ENCODE results near the gene STYK1. TPM values are rescaled to one million over a fixed set of nuclear protein-coding genes. Genes with fewer than 3 reads are reported as not detected.
"Not testable (repeated sequence)": the region's sequence is repeated elsewhere in the genome, so short reads cannot be mapped to it uniquely, and the experiment has no call there.

The STYK1 gene
- polyA plus RNA-seq, 1 donor: not detected

GRCh38 chr12:10689146-10689545 lies 15.3 kb upstream of the STYK1 start:
- no peak for DNase-seq

- DNase-seq: no peak
Observed at GRCh38 chr12:10688042-10688441, 14.2 kb upstream of the STYK1 start.

- no peak for DNase-seq
Observed at GRCh38 chr12:10672231-10672868, 1.5 kb downstream of the STYK1 start.

- DNase-seq: no peak
Observed at GRCh38 chr12:10669533-10669932, 4.3 kb downstream of the STYK1 start.

GRCh38 chr12:10668526-10668925 lies 5.3 kb downstream of the STYK1 start:
- no peak for DNase-seq

- DNase-seq: no peak
Observed at GRCh38 chr12:10667581-10667980, 6.3 kb downstream of the STYK1 start.

GRCh38 chr12:10664499-10664898 lies 9.4 kb downstream of the STYK1 start:
- DNase-seq: no peak

GRCh38 chr12:10663869-10664268 lies 10.0 kb downstream of the STYK1 start:
- no peak for DNase-seq

GRCh38 chr12:10661338-10661737 lies 12.5 kb downstream of the STYK1 start:
- no peak for DNase-seq

GRCh38 chr12:10654003-10654402 lies 19.8 kb downstream of the STYK1 start:
- DNase-seq: no peak

- DNase-seq: no peak
Observed at GRCh38 chr12:10652192-10652591, 21.7 kb downstream of the STYK1 start.

- not testable (repeated sequence) for DNase-seq
Observed at GRCh38 chr12:10646576-10646975, 27.3 kb downstream of the STYK1 start.

GRCh38 chr12:10645910-10646309 lies 27.9 kb downstream of the STYK1 start:
- DNase-seq: no peak

- DNase-seq: no peak
Observed at GRCh38 chr12:10641735-10642500, 31.9 kb downstream of the STYK1 start.

- DNase-seq: no peak
Observed at GRCh38 chr12:10638728-10639127, 35.1 kb downstream of the STYK1 start.

GRCh38 chr12:10636611-10637010 lies 37.2 kb downstream of the STYK1 start:
- DNase-seq: no peak

GRCh38 chr12:10636124-10636523 lies 37.7 kb downstream of the STYK1 start:
- no peak for DNase-seq

- no peak for DNase-seq
Observed at GRCh38 chr12:10635306-10635705, 38.5 kb downstream of the STYK1 start.

- no peak for DNase-seq
Observed at GRCh38 chr12:10634427-10634826, 39.4 kb downstream of the STYK1 start.

- no peak for DNase-seq
Observed at GRCh38 chr12:10633541-10633940, 40.3 kb downstream of the STYK1 start.

GRCh38 chr12:10632226-10632625 lies 41.6 kb downstream of the STYK1 start:
- DNase-seq: peak; percentile 10

- DNase-seq: no peak
Observed at GRCh38 chr12:10624605-10625004, 49.2 kb downstream of the STYK1 start.

- no peak for DNase-seq
Observed at GRCh38 chr12:10623131-10623530, 50.7 kb downstream of the STYK1 start.

- DNase-seq: no peak
Observed at GRCh38 chr12:10621278-10621677, 52.6 kb downstream of the STYK1 start.

Measured in hindlimb muscle (tissue), 1 donor.